CD14-positive monocyte (primary cell): ENCODE measurements around the gene MFRP. TPM values are rescaled to one million over a fixed set of nuclear protein-coding genes. Genes with fewer than 3 reads are reported as not detected.
A peak's percentile ranks its signal among the peaks of the same experiment; 100 is the strongest.

Experiments used
- DNase-seq, 3 donors: peaks; one replicate each; pipeline ENCODE4 v3.0.0-alpha.2; 2011 to 2022
- H2AFZ ChIP-seq: 2 replicates; pipeline ENCODE4 v1.6.0; 2012; ENCODE audit warnings: mild to moderate bottlenecking, low read depth, low read length, inconsistent platforms; ENCODE audit not compliant: insufficient read depth, poor library complexity, severe bottlenecking
- H3K27ac ChIP-seq, 2 donors: 1 replicate in 1 of 2; 2 replicates in 1 of 2; pipeline ENCODE4 v1.5.1; 2012 to 2013; ENCODE audit warnings: low read length in 2 of 2, control low read depth in 1 of 2, inconsistent platforms in 1 of 2, low read depth in 1 of 2, mild to moderate bottlenecking in 1 of 2
- H3K27me3 ChIP-seq, 2 donors: one replicate each; pipeline versions ENCODE4 v1.6.0 to v1.6.1; 2011 to 2013; ENCODE audit warnings: low read length in 2 of 2; ENCODE audit not compliant: control insufficient read depth in 2 of 2, insufficient read depth in 2 of 2
- H3K36me3 ChIP-seq, 2 donors: replicated peaks in 1 of 2; 1 replicate in 1 of 2; 2 replicates in 1 of 2; pipeline versions ENCODE4 v1.5.1 to v1.6.1; 2012 to 2013; ENCODE audit warnings: low read length in 2 of 2, control low read depth in 1 of 2, inconsistent platforms in 1 of 2, mild to moderate bottlenecking in 1 of 2; ENCODE audit not compliant: insufficient read depth in 2 of 2, control insufficient read depth in 1 of 2
- H3K4me1 ChIP-seq, 2 donors: 1 replicate in 1 of 2; 2 replicates in 1 of 2; pipeline versions ENCODE4 v1.5.1 to v1.6.1; 2012 to 2013; ENCODE audit warnings: low read length in 2 of 2, control low read depth in 1 of 2, inconsistent platforms in 1 of 2, mild to moderate bottlenecking in 1 of 2, moderate library complexity in 1 of 2; ENCODE audit not compliant: insufficient read depth in 2 of 2, control insufficient read depth in 1 of 2
- H3K4me2 ChIP-seq: replicated peaks from 2 replicates; pipeline ENCODE3; 2012; ENCODE audit warnings: low read length, moderate library complexity, mild to moderate bottlenecking; ENCODE audit not compliant: poor library complexity, severe bottlenecking; ENCODE audit errors: extremely low read depth
- H3K4me3 ChIP-seq, 3 experiments: fragments of 200-600 bp in 1 of 3; sonication (generic) in 1 of 3; replicated peaks in 1 of 3; 1 replicate in 2 of 3; 2 replicates in 1 of 3; pipeline ENCODE4 v1.5.1; 2011 to 2013; ENCODE audit warnings: low read length in 3 of 3, mild to moderate bottlenecking in 3 of 3, control low read depth in 2 of 3, low read depth in 2 of 3, inconsistent platforms in 1 of 3, moderate library complexity in 1 of 3
- H3K79me2 ChIP-seq: 2 replicates; pipeline ENCODE4 v1.6.0; 2012; ENCODE audit warnings: mild to moderate bottlenecking, control low read depth, inconsistent platforms, low read length, moderate library complexity; ENCODE audit not compliant: insufficient read depth
- H3K9ac ChIP-seq: 2 replicates; pipeline ENCODE4 v1.6.0; 2017; ENCODE audit warnings: low read length, mild to moderate bottlenecking; ENCODE audit not compliant: insufficient read depth, poor library complexity, severe bottlenecking
- H3K9me3 ChIP-seq, 2 donors: replicated peaks in 1 of 2; 1 replicate in 1 of 2; 2 replicates in 1 of 2; pipeline versions ENCODE4 v1.5.1 to v1.6.1; 2012 to 2013; ENCODE audit warnings: low read length in 2 of 2, control low read depth in 1 of 2; ENCODE audit not compliant: control insufficient read depth in 1 of 2, insufficient read depth in 1 of 2
- H4K20me1 ChIP-seq: 2 replicates; pipeline ENCODE4 v1.6.0; 2012; ENCODE audit warnings: mild to moderate bottlenecking, low read length, control low read depth, moderate library complexity; ENCODE audit not compliant: insufficient read depth
- H3K27ac Mint-ChIP-seq, 7 donors: one replicate each; pipeline ENCODE4 v1.8.0; 2020; ENCODE audit warnings: mild to moderate bottlenecking in 7 of 7, mixed read lengths in 7 of 7, moderate library complexity in 6 of 7, inconsistent platforms in 2 of 7
- H3K27me3 Mint-ChIP-seq, 3 donors: one replicate each; pipeline ENCODE4 v1.8.0; 2021 to 2022; ENCODE audit warnings: low read depth in 3 of 3, mild to moderate bottlenecking in 3 of 3, mixed read lengths in 3 of 3, moderate library complexity in 3 of 3, inconsistent platforms in 1 of 3
- H3K36me3 Mint-ChIP-seq, 2 donors: one replicate each; pipeline ENCODE4 v1.8.0; 2020; ENCODE audit warnings: mixed read lengths in 2 of 2, inconsistent platforms in 1 of 2, mild to moderate bottlenecking in 1 of 2
- H3K4me1 Mint-ChIP-seq: one replicate; pipeline ENCODE4 v1.8.0; 2020; ENCODE audit warnings: mild to moderate bottlenecking, mixed read lengths
- H3K4me3 Mint-ChIP-seq, 2 donors: one replicate each; pipeline ENCODE4 v1.8.0; 2020; ENCODE audit warnings: mild to moderate bottlenecking in 2 of 2, mixed read lengths in 2 of 2, moderate library complexity in 1 of 2
- H3K9me3 Mint-ChIP-seq, 7 donors: one replicate each; pipeline ENCODE4 v1.8.0; 2020 to 2022; ENCODE audit warnings: mixed read lengths in 7 of 7, mild to moderate bottlenecking in 6 of 7, moderate library complexity in 6 of 7, inconsistent platforms in 2 of 7
- CTCF ChIP-seq: fragments of 200-600 bp; IDR thresholded peaks from one replicate; pipeline ENCODE4 v1.8.0; 2022; ENCODE audit warnings: antibody characterized with exemption, mild to moderate bottlenecking
- WGBS: methylation state at CpG from one replicate; pipeline ENCODE4 v1.1.5; 2013; ENCODE audit warnings: missing lambda C conversion rate; ENCODE audit not compliant: insufficient coverage; 5-methylcytosine and 5-hydroxymethylcytosine counted together
- intact Hi-C, 2 donors: fragments of 100-400 bp; cut with micrococcal nuclease; formaldehyde crosslinking; loops; one replicate each; pipeline versions ENCODE4 v1.15.0 to v1.15.1; 2023
- polyA plus RNA-seq, 3 donors: library from polyadenylated mRNA; depleted of rRNA in 1 of 3; unstranded in 2 of 3; stranded (reverse) in 1 of 3; fragments of 300-500 nt in 2 of 3; fragments of >200 nt in 1 of 3; fragmentation: Illumina TruSeq in 2 of 3; gene quantifications; 1 replicate in 2 of 3; 2 replicates in 1 of 3; pipeline ENCODE4 v1.2.3, GENCODE V29; 2012 to 2021

The MFRP gene
- polyA plus RNA-seq, 3 donors, result not detected

GRCh38 chr11:119297938-119298337 is 48.6 kb downstream of the MFRP start:
- Histone ChIP-seq H3K4me3 (no peak overlapping the region), H3K27me3 (no peaks in the 10 kb centered on the region), H3K4me1 (no peaks in the 10 kb centered on the region), H3K36me3 (peaks cover 92 to 100% of the 10 kb centered on the region in 2 donors), H2AFZ (no peak overlapping the region), H3K9me3 (no peaks in the 10 kb centered on the region), H3K4me2 (no peak overlapping the region), H3K9ac (no peak overlapping the region), H3K79me2 (peaks cover 4% of the 10 kb centered on the region), H3K27ac (no peak overlapping the region), H4K20me1 (peaks cover 99% of the 10 kb centered on the region)
- H3K27me3 Mint-ChIP-seq, result no peaks in the 10 kb centered on the region
- WGBS, result 100% methylated on average over 1 of the region's 3 CpGs
- no peak for DNase-seq
- intact Hi-C loops, result no loop called here
- H3K27ac Mint-ChIP-seq, result no peak overlapping the region
- H3K4me3 Mint-ChIP-seq, result no peak overlapping the region
- TF ChIP-seq CTCF, result no peak
- H3K36me3 Mint-ChIP-seq, result peaks cover 86 to 100% of the 10 kb centered on the region in 2 donors
- no peaks in the 10 kb centered on the region for H3K4me1 Mint-ChIP-seq
- no peaks in the 10 kb centered on the region for H3K9me3 Mint-ChIP-seq

- Mint-ChIP-seq H3K4me3 (no peak overlapping the region), H3K36me3 (peaks cover 72 to 98% of the 10 kb centered on the region in 2 donors), H3K27ac (peak overlapping the region in 1 of 7 donors; percentile 32), H3K4me1 (no peaks in the 10 kb centered on the region), H3K9me3 (peaks cover 0 to 7% (median 5%) of the 10 kb centered on the region in 7 donors), H3K27me3 (no peaks in the 10 kb centered on the region)
- H3K9ac ChIP-seq, result no peak overlapping the region
- no peaks in the 10 kb centered on the region for H3K4me1 ChIP-seq
- no peak for TF ChIP-seq CTCF
- peaks cover 7% of the 10 kb centered on the region for H3K79me2 ChIP-seq
- H2AFZ ChIP-seq, result no peak overlapping the region
- intact Hi-C loops, result no loop called here
- no peak overlapping the region for H3K27ac ChIP-seq
- peaks cover 97% of the 10 kb centered on the region for H4K20me1 ChIP-seq
- WGBS, result no CpG with 5 or more reads among the region's 3 CpGs
- peaks cover 80 to 99% of the 10 kb centered on the region in 2 donors for H3K36me3 ChIP-seq
- H3K4me3 ChIP-seq, result no peak overlapping the region
- no peaks in the 10 kb centered on the region for H3K27me3 ChIP-seq
- H3K9me3 ChIP-seq, result peaks cover 9 to 10% of the 10 kb centered on the region in 2 donors
- DNase-seq, result no peak
- H3K4me2 ChIP-seq, result no peak overlapping the region
These were observed 51.3 kb downstream of the MFRP start for GRCh38 chr11:119295178-119295577.
